LHCN-M2 (cell line): ENCODE data around the gene TP63. TPM values are rescaled to one million over a fixed set of nuclear protein-coding genes. Genes with fewer than 3 reads are reported as not detected.

Experiments
- DNase-seq: peaks from one replicate; pipeline ENCODE4 v3.0.0-alpha.2; 2012; ENCODE audit warnings: low read depth
- total RNA-seq: library from RNA; depleted of rRNA; stranded (reverse); fragments of >200 nt; gene quantifications from 2 replicates; pipeline ENCODE4 v1.2.3, GENCODE V29; 2014

TP63 gene
- total RNA-seq, 1 experiment from 2014 or later, result 0.34 TPM

GRCh38 chr3:189683546-189684255 lies 52.5 kb downstream of the TP63 start:
- no peak for DNase-seq

- no peak for DNase-seq
Observed at GRCh38 chr3:189684317-189684716, 53.1 kb downstream of the TP63 start.

- DNase-seq, result no peak
Observed at GRCh38 chr3:189685291-189685690, 54.1 kb downstream of the TP63 start.

GRCh38 chr3:189685860-189686259 lies 54.7 kb downstream of the TP63 start:
- DNase-seq, result peak; percentile 73

- DNase-seq, result no peak
Observed at GRCh38 chr3:189687475-189687874, 56.3 kb downstream of the TP63 start.

- no peak for DNase-seq
Observed at GRCh38 chr3:189688262-189688661, 57.1 kb downstream of the TP63 start.

- DNase-seq, result no peak
Observed at GRCh38 chr3:189689625-189690024, 58.4 kb downstream of the TP63 start.

- peak; percentile 54 for DNase-seq
Observed at GRCh38 chr3:189690237-189690636, 59.0 kb downstream of the TP63 start.

- DNase-seq, result no peak
Observed at GRCh38 chr3:189690672-189691071, 59.5 kb downstream of the TP63 start.

GRCh38 chr3:189695400-189695799 lies 64.2 kb downstream of the TP63 start:
- no peak for DNase-seq

- no peak for DNase-seq
Observed at GRCh38 chr3:189698811-189699210, 67.6 kb downstream of the TP63 start.

GRCh38 chr3:189699885-189700284 lies 68.7 kb downstream of the TP63 start:
- DNase-seq, result no peak

GRCh38 chr3:189702066-189702646 lies 71.0 kb downstream of the TP63 start:
- no peak for DNase-seq

- no peak for DNase-seq
Observed at GRCh38 chr3:189703865-189704264, 72.7 kb downstream of the TP63 start.

- no peak for DNase-seq
Observed at GRCh38 chr3:189708375-189708774, 77.2 kb downstream of the TP63 start.

- peak; percentile 91 for DNase-seq
Observed at GRCh38 chr3:189710620-189711402, 79.6 kb downstream of the TP63 start.

GRCh38 chr3:189712906-189713483 lies 81.8 kb downstream of the TP63 start:
- DNase-seq, result no peak

GRCh38 chr3:189714991-189715961 lies 84.1 kb downstream of the TP63 start:
- peak; percentile 57 for DNase-seq

- DNase-seq, result no peak
Observed at GRCh38 chr3:189718215-189718614, 87.0 kb downstream of the TP63 start.

GRCh38 chr3:189720736-189721417 lies 89.7 kb downstream of the TP63 start:
- DNase-seq, result no peak
